Esophagus muscularis mucosa (tissue), 4 donors: Measurements from ENCODE around the gene TACR2. TPM values are rescaled to one million over a fixed set of nuclear protein-coding genes. Genes with fewer than 3 reads are reported as not detected.

Source experiments
- DNase-seq: peaks from one replicate; pipeline ENCODE4 v3.0.0-alpha.2; 2017; ENCODE audit errors: extremely low spot score
- H3K27ac ChIP-seq, 4 donors: fragments of 200-600 bp; sonication (generic); replicated peaks in 1 of 4; 1 replicate in 3 of 4; 2 replicates in 1 of 4; pipeline ENCODE4 v1.5.1; 2016 to 2019; ENCODE audit warnings: mild to moderate bottlenecking in 1 of 4
- H3K27me3 ChIP-seq, 4 donors: fragments of 200-600 bp; sonication (generic); one replicate each; pipeline versions ENCODE4 v1.5.1 to v1.6.0; 2016 to 2019
- H3K36me3 ChIP-seq, 4 donors: fragments of 200-600 bp; sonication (generic); one replicate each; pipeline ENCODE4 v1.5.1; 2016 to 2019
- H3K4me1 ChIP-seq, 4 donors: fragments of 200-600 bp; sonication (generic); one replicate each; pipeline ENCODE4 v1.5.1; 2016 to 2019
- H3K4me3 ChIP-seq, 4 donors: fragments of 200-600 bp; sonication (generic); 1 replicate in 2 of 4; 2 replicates in 2 of 4; pipeline ENCODE4 v1.5.1; 2016 to 2019; ENCODE audit warnings: mild to moderate bottlenecking in 4 of 4, moderate library complexity in 1 of 4
- H3K9me3 ChIP-seq, 4 donors: fragments of 200-600 bp; sonication (generic); 1 replicate in 3 of 4; 2 replicates in 1 of 4; pipeline ENCODE4 v1.5.1; 2016 to 2019
- EP300 ChIP-seq: sonication (generic); formaldehyde crosslinking; IDR thresholded peaks from one replicate; pipeline ENCODE4 v1.6.1; 2017; ENCODE audit warnings: antibody characterized with exemption
- POLR2A ChIP-seq: fragments of 450-650 bp; IDR thresholded peaks from one replicate; pipeline ENCODE4 v1.6.1; 2017; ENCODE audit warnings: antibody characterized with exemption, moderate library complexity, mild to moderate bottlenecking, low read depth
- POLR2AphosphoS5 ChIP-seq, 2 donors: sonication (generic); formaldehyde crosslinking; IDR thresholded peaks; one replicate each; pipeline ENCODE4 v1.6.1; 2017; ENCODE audit warnings: antibody characterized with exemption in 2 of 2
- WGBS: methylation state at CpG from one replicate; pipeline ENCODE4 v1.1.5; 2018; 5-methylcytosine and 5-hydroxymethylcytosine counted together
- intact Hi-C: fragments of 100-400 bp; cut with DNase I; formaldehyde crosslinking; loops from one replicate; pipeline ENCODE4 v1.15.1; 2023
- total RNA-seq, 4 donors: library from RNA; depleted of rRNA; stranded (reverse); fragments of >200 nt; gene quantifications; one replicate each; pipeline versions ENCODE4 v1.1.0 to v1.2.1, GENCODE V29; 2016
- TF ChIP-seq, protein P1 (sequence below), 3 experiments: fragments of 200-600 bp in 2 of 3; fragments of 450-650 bp in 1 of 3; sonication (generic) in 2 of 3; IDR thresholded peaks; one replicate each; pipeline ENCODE4 v1.5.1; 2017 to 2019; ENCODE audit warnings: antibody characterized with exemption in 3 of 3, mild to moderate bottlenecking in 2 of 3, moderate library complexity in 1 of 3

TACR2 gene
- total RNA-seq, 4 donors from 2014 or later: 51.4 to 72.6 (median 68.1) TPM

DNA sequence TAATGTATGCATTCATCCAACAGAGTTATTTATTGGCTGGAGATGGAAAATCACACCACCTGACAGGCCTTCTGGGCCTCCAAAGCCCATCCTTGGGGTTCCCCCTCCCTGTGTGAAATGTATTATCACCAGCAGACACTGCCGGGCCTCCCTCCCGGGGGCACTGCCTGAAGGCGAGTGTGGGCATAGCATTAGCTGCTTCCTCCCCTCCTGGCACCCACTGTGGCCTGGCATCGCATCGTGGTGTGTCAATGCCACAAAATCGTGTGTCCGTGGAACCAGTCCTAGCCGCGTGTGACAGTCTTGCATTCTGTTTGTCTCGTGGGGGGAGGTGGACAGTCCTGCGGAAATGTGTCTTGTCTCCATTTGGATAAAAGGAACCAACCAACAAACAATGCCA, 15.3 kb downstream of the TACR2 start:
- no peak for TF ChIP-seq EP300
- WGBS: 81% methylated on average over 8 of the region's 11 CpGs
- intact Hi-C loops: loop anchor here (10.0 kb wide), 1 partner anchor 233 kb away; the partner anchor contains the start of gene FAM241B

DNA sequence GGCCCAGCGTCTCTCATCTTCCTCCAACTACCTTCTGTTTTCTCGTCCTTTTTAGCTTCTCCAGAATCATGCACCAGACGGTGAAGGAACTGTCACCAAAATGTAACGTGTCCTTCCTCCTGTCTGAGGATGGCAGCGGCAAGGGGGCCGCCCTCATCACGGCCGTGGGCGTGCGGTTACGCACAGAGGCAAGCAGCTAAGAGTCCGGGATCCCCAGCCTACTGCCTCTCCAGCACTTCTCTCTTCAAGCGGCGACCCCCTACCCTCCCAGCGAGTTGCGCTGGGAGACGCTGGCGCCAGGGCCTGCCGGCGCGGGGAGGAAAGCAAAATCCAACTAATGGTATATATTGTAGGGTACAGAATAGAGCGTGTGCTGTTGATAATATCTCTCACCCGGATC, 15.8 kb downstream of the TACR2 start:
- no peak overlapping the region for H3K4me3 ChIP-seq
- H3K9me3 ChIP-seq: no peaks in the 10 kb centered on the region
- H3K36me3 ChIP-seq: peaks cover 36 to 92% (median 82%) of the 10 kb centered on the region in 4 donors
- WGBS: 87% methylated on average over 15 of the region's 23 CpGs
- TF ChIP-seq EP300: no peak
- TF ChIP-seq POLR2A: no peak
- TF ChIP-seq POLR2AphosphoS5 (IDR thresholded peaks at IDR 0.05): no peak
- TF ChIP-seq, protein P1, sequence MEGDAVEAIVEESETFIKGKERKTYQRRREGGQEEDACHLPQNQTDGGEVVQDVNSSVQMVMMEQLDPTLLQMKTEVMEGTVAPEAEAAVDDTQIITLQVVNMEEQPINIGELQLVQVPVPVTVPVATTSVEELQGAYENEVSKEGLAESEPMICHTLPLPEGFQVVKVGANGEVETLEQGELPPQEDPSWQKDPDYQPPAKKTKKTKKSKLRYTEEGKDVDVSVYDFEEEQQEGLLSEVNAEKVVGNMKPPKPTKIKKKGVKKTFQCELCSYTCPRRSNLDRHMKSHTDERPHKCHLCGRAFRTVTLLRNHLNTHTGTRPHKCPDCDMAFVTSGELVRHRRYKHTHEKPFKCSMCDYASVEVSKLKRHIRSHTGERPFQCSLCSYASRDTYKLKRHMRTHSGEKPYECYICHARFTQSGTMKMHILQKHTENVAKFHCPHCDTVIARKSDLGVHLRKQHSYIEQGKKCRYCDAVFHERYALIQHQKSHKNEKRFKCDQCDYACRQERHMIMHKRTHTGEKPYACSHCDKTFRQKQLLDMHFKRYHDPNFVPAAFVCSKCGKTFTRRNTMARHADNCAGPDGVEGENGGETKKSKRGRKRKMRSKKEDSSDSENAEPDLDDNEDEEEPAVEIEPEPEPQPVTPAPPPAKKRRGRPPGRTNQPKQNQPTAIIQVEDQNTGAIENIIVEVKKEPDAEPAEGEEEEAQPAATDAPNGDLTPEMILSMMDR (IDR thresholded peaks at IDR 0.05): no peak
- no peak for DNase-seq
- intact Hi-C loops: loop anchor here (10.0 kb wide), 1 partner anchor 234 kb away; the partner anchor contains the start of gene FAM241B
- peaks cover 7 to 48% (median 33%) of the 10 kb centered on the region in 4 donors for H3K4me1 ChIP-seq
- H3K27ac ChIP-seq: no peak overlapping the region
- no peaks in the 10 kb centered on the region for H3K27me3 ChIP-seq

More for the DNA sequence above, 15.3 kb downstream of the TACR2 start:
- Histone ChIP-seq H3K27ac (peak overlapping the region in 2 of 4 donors; percentile 20 to 59), H3K4me3 (no peak overlapping the region), H3K36me3 (peaks cover 35 to 88% (median 80%) of the 10 kb centered on the region in 4 donors), H3K4me1 (peaks cover 12 to 53% (median 38%) of the 10 kb centered on the region in 4 donors), H3K27me3 (no peaks in the 10 kb centered on the region), H3K9me3 (no peaks in the 10 kb centered on the region)
- DNase-seq: no peak

DNA sequence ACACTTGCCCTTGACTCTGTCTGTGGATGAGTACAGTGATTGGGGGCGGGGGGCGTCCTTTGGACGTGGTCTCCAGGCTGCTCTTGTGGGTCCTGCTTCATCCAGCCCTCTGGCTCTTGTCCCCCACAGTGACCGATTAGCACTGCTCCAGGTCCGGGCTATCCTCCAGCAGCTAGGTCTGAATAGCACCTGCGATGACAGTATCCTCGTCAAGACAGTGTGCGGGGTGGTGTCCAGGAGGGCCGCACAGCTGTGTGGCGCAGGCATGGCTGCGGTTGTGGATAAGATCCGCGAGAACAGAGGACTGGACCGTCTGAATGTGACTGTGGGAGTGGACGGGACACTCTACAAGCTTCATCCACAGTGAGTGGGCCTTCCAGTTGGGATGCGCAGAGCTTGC, 18.3 kb downstream of the TACR2 start:
- Histone ChIP-seq H3K27ac (peak overlapping the region in 2 of 4 donors; percentile 11 to 50), H3K9me3 (no peaks in the 10 kb centered on the region), H3K4me3 (no peak overlapping the region), H3K27me3 (no peaks in the 10 kb centered on the region), H3K36me3 (peaks cover 44 to 96% (median 90%) of the 10 kb centered on the region in 4 donors), H3K4me1 (peaks cover 4 to 28% (median 15%) of the 10 kb centered on the region in 4 donors)
- DNase-seq: no peak
- TF ChIP-seq POLR2AphosphoS5 (IDR thresholded peaks at IDR 0.05) (no peak), EP300 (no peak), POLR2A (no peak)
- TF ChIP-seq, protein P1 (IDR thresholded peaks at IDR 0.05): no peak
- 83% methylated on average over 15 of the region's 16 CpGs for WGBS
- intact Hi-C loops: no loop called here

DNA sequence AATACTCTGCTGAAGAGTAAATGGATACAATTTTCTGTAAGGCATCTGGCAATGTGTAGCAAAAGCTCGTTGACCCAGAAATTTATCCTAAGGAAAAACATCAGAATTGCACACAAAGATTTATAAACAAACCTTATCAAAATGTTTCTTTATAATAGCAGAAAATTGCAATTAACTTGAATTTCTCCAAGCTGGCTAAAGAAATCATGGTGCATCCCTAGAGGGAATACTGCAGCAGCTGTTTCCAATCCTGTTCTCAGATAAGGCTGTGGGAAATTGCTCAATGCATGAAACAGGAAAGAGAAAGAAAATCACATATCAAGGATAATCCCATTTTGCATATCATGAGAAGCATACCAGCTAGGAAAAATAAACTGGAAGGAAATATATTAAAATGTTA, 18.7 kb downstream of the TACR2 start:
- H3K4me3 ChIP-seq: no peak overlapping the region
- peaks cover 4 to 23% (median 10%) of the 10 kb centered on the region in 4 donors for H3K4me1 ChIP-seq
- DNase-seq: no peak
- H3K9me3 ChIP-seq: no peaks in the 10 kb centered on the region
- H3K27ac ChIP-seq: peak overlapping the region in 1 of 4 donors; percentile 50
- TF ChIP-seq POLR2AphosphoS5 (IDR thresholded peaks at IDR 0.05): peak in 1 of 2 donors; percentile 12
- no peak for TF ChIP-seq EP300
- no peak for TF ChIP-seq POLR2A
- TF ChIP-seq, protein P1 (IDR thresholded peaks at IDR 0.05): no peak
- WGBS: 65% methylated on average over 1 of the region's 1 CpG
- H3K36me3 ChIP-seq: peaks cover 44 to 98% (median 93%) of the 10 kb centered on the region in 4 donors
- H3K27me3 ChIP-seq: no peaks in the 10 kb centered on the region
- intact Hi-C loops: no loop called here

DNA sequence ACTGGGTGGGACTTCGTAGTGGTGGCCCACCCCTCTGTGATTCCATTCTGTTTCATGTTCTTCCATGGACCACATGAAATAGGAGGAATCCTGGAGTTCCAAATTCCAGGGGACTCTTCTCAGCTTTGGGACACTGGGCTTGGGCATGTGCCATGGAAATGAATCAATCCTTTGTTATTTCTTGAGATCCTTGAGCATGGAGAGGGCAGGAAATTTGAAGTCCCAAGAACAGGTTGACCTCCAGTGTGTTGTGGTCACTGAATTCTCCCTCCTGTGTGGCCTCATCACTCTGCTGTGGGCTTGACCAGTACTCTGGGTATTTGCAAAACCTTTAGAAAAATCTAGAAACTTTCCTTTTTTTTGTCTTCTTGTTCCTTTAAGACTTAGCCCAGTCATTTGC, 22.7 kb downstream of the TACR2 start:
- peaks cover 32 to 96% (median 81%) of the 10 kb centered on the region in 4 donors for H3K36me3 ChIP-seq

More for the DNA sequence above, 22.7 kb downstream of the TACR2 start:
- WGBS: 100% methylated on average over 1 of the region's 1 CpG
- intact Hi-C loops: no loop called here
- H3K4me1 ChIP-seq: peaks cover 10 to 33% (median 26%) of the 10 kb centered on the region in 4 donors
- no peak for DNase-seq
- no peak overlapping the region for H3K4me3 ChIP-seq
- no peaks in the 10 kb centered on the region for H3K9me3 ChIP-seq
- TF ChIP-seq POLR2A (no peak), POLR2AphosphoS5 (IDR thresholded peaks at IDR 0.05) (no peak), EP300 (no peak)
- TF ChIP-seq, protein P1 (IDR thresholded peaks at IDR 0.05): no peak
- H3K27me3 ChIP-seq: no peaks in the 10 kb centered on the region
- no peak overlapping the region for H3K27ac ChIP-seq
